HL-60 (cell line): ENCODE measurements around the gene ADAM19.

ENCODE experiments used
- CTCF ChIP-seq: IDR thresholded peaks from one replicate; pipeline ENCODE4 v1.5.1; 2011; ENCODE audit warnings: low read length, control low read depth, inconsistent platforms; ENCODE audit not compliant: insufficient read depth
- GABPA ChIP-seq: IDR thresholded peaks from 2 replicates; pipeline ENCODE4 v1.6.1; 2012; ENCODE audit warnings: low read depth
- POLR2AphosphoS5 ChIP-seq: IDR thresholded peaks from 2 replicates; pipeline ENCODE4 v1.6.1; 2012; ENCODE audit warnings: low read depth
- REST ChIP-seq: IDR thresholded peaks from 2 replicates; pipeline ENCODE4 v1.6.1; 2012; ENCODE audit warnings: low read depth; ENCODE audit not compliant: insufficient replicate concordance
- SPI1 ChIP-seq: IDR thresholded peaks from 2 replicates; pipeline ENCODE4 v1.6.1; 2012; ENCODE audit warnings: low read depth, mild to moderate bottlenecking, borderline replicate concordance

GRCh38 chr5:157620776-157621175 is 45.2 kb upstream of the ADAM19 start:
- no peak for TF ChIP-seq CTCF
- TF ChIP-seq GABPA, result no peak
- no peak for TF ChIP-seq POLR2AphosphoS5
- TF ChIP-seq SPI1, result no peak
- no peak for TF ChIP-seq REST
